Liver (tissue), 9 donors: ENCODE data around the gene PPARA. TPM values are rescaled to one million over a fixed set of nuclear protein-coding genes. Genes with fewer than 3 reads are reported as not detected.
"Not testable (repeated sequence)": the region's sequence is repeated elsewhere in the genome, so short reads cannot be mapped to it uniquely, and the experiment has no call there.

Experiments used
- DNase-seq: peaks from one replicate; pipeline ENCODE4 v3.0.0-alpha.2; 2017; ENCODE audit warnings: low spot score
- H3K27ac ChIP-seq, 2 donors: one replicate each; pipeline ENCODE4 v1.7.0; 2013; ENCODE audit warnings: inconsistent platforms in 2 of 2, low read length in 2 of 2, control low read depth in 1 of 2, low read depth in 1 of 2, mild to moderate bottlenecking in 1 of 2
- H3K27me3 ChIP-seq, 4 donors: one replicate each; pipeline versions ENCODE4 v1.6.1 to v1.7.0; 2013; ENCODE audit warnings: low read length in 3 of 4, inconsistent platforms in 1 of 4, mild to moderate bottlenecking in 1 of 4, moderate library complexity in 1 of 4; ENCODE audit not compliant: control insufficient read depth in 4 of 4, insufficient read depth in 4 of 4
- H3K36me3 ChIP-seq, 4 donors: one replicate each; pipeline versions ENCODE4 v1.6.1 to v1.7.0; 2013; ENCODE audit warnings: low read length in 3 of 4, mild to moderate bottlenecking in 3 of 4, low read depth in 1 of 4, moderate library complexity in 1 of 4; ENCODE audit not compliant: control insufficient read depth in 4 of 4, insufficient read depth in 3 of 4
- H3K4me1 ChIP-seq, 4 donors: one replicate each; pipeline versions ENCODE4 v1.6.1 to v1.7.0; 2013; ENCODE audit warnings: low read length in 3 of 4, mild to moderate bottlenecking in 3 of 4, moderate library complexity in 1 of 4; ENCODE audit not compliant: control insufficient read depth in 4 of 4, insufficient read depth in 4 of 4
- H3K4me3 ChIP-seq, 3 donors: one replicate each; pipeline versions ENCODE4 v1.6.1 to v1.7.0; 2013; ENCODE audit warnings: low read length in 3 of 3, control low read depth in 1 of 3, low read depth in 1 of 3, mild to moderate bottlenecking in 1 of 3
- H3K9ac ChIP-seq, 2 donors: one replicate each; pipeline ENCODE4 v1.7.0; 2013; ENCODE audit warnings: low read length in 2 of 2, mild to moderate bottlenecking in 2 of 2, moderate library complexity in 2 of 2, control low read depth in 1 of 2, low read depth in 1 of 2
- H3K9me3 ChIP-seq, 4 donors: one replicate each; pipeline versions ENCODE4 v1.6.1 to v1.7.0; 2013; ENCODE audit warnings: low read length in 3 of 4; ENCODE audit not compliant: control insufficient read depth in 4 of 4
- EGR1 ChIP-seq, 2 donors: IDR thresholded peaks; 2 replicates each; pipeline ENCODE4 v1.6.1; 2016 to 2018; ENCODE audit warnings: antibody characterized with exemption in 2 of 2, low read depth in 2 of 2
- FOXA1 ChIP-seq: IDR thresholded peaks from 2 replicates; pipeline ENCODE4 v1.6.1; 2016; ENCODE audit warnings: antibody characterized with exemption
- FOXA2 ChIP-seq: IDR thresholded peaks from 2 replicates; pipeline ENCODE4 v1.6.1; 2016; ENCODE audit warnings: antibody characterized with exemption
- GABPA ChIP-seq, 2 donors: IDR thresholded peaks in 1 of 2; conservative IDR thresholded peaks in 1 of 2; 2 replicates each; pipeline ENCODE4 v1.6.1; 2016; ENCODE audit warnings: antibody characterized with exemption in 2 of 2, mild to moderate bottlenecking in 1 of 2, moderate library complexity in 1 of 2
- HNF4A ChIP-seq, 2 donors: conservative IDR thresholded peaks; 2 replicates each; pipeline ENCODE4 v1.6.1; 2016; ENCODE audit warnings: antibody characterized with exemption in 2 of 2, mild to moderate bottlenecking in 2 of 2
- HNF4G ChIP-seq: IDR thresholded peaks from 2 replicates; pipeline ENCODE4 v1.6.1; 2016; ENCODE audit warnings: antibody characterized with exemption
- JUND ChIP-seq, 2 donors: IDR thresholded peaks; 2 replicates each; pipeline ENCODE4 v1.6.1; 2016; ENCODE audit warnings: antibody characterized with exemption in 2 of 2
- RAD21 ChIP-seq, 2 donors: IDR thresholded peaks; 2 replicates each; pipeline ENCODE4 v1.6.1; 2016; ENCODE audit warnings: antibody characterized with exemption in 2 of 2, mild to moderate bottlenecking in 2 of 2
- REST ChIP-seq: IDR thresholded peaks from 2 replicates; pipeline ENCODE4 v1.6.1; 2016; ENCODE audit warnings: antibody characterized with exemption, mild to moderate bottlenecking
- RXRA ChIP-seq, 2 donors: IDR thresholded peaks; 2 replicates each; pipeline ENCODE4 v1.6.1; 2017 to 2018; ENCODE audit warnings: antibody characterized with exemption in 2 of 2, mild to moderate bottlenecking in 1 of 2
- SP1 ChIP-seq: IDR thresholded peaks from 2 replicates; pipeline ENCODE4 v1.6.1; 2018; ENCODE audit warnings: antibody characterized with exemption, mild to moderate bottlenecking
- TAF1 ChIP-seq: conservative IDR thresholded peaks from 2 replicates; pipeline ENCODE4 v1.6.1; 2016; ENCODE audit warnings: antibody characterized with exemption, mild to moderate bottlenecking
- YY1 ChIP-seq: IDR thresholded peaks from 2 replicates; pipeline ENCODE4 v1.6.1; 2016; ENCODE audit warnings: antibody characterized with exemption, mild to moderate bottlenecking
- ZBTB33 ChIP-seq: IDR thresholded peaks from 2 replicates; pipeline ENCODE4 v1.6.1; 2016; ENCODE audit warnings: antibody characterized with exemption
- WGBS: extraction: QIAGEN DNeasy Blood & Tissue Kit; methylation state at CpG from one replicate; pipeline ENCODE4 v1.1.7; 2013; 5-methylcytosine and 5-hydroxymethylcytosine counted together
- polyA plus RNA-seq, 2 donors: library from polyadenylated mRNA; stranded (reverse) in 1 of 2; unstranded in 1 of 2; fragments of 200-250 nt in 1 of 2; fragments of >200 nt in 1 of 2; fragmentation: Nextera tagmentation in 1 of 2; extraction: Ambion mirVana in 1 of 2; gene quantifications; one replicate each; pipeline versions ENCODE4 v1.2.1 to v1.2.3, GENCODE V29; 2013 to 2015
- total RNA-seq, 2 donors: library from RNA; depleted of rRNA; stranded (reverse); fragments of >200 nt; gene quantifications; one replicate each; pipeline ENCODE4 v1.2.3, GENCODE V29; 2014
- donor health status: healthy.
- donor health status: healthy.
- donor health status: healthy.
- donor health status: healthy.
- donor health status: healthy.

PPARA gene
- total and polyA plus RNA-seq, 4 donors: 31.2 to 78.8 (median 41.3) TPM

GRCh38 chr22:46263216-46263590, 112.9 kb downstream of the PPARA start, which contains the start of gene PKDREJ (continued):
- no peak for TF ChIP-seq YY1
- no peak for TF ChIP-seq HNF4G

GRCh38 chr22:46264520-46264919, 114.2 kb downstream of the PPARA start:
- TF ChIP-seq HNF4G: peak; percentile 72
- TF ChIP-seq RXRA (IDR thresholded peaks at IDR 0.05): peak; percentile 16 to 36
- peak; percentile 78 to 89 for TF ChIP-seq HNF4A (conservative IDR thresholded peaks at IDR 0.05)
- TF ChIP-seq SP1: peak; percentile 70
- H3K27me3 ChIP-seq, DNase-seq, H3K9me3 ChIP-seq, H3K27ac ChIP-seq, H3K36me3 ChIP-seq, H3K4me3 ChIP-seq, H3K9ac ChIP-seq: not testable (repeated sequence)
- WGBS: 75% methylated on average over 6 of the region's 6 CpGs
- H3K4me1 ChIP-seq: peaks cover 0 to 16% (median 14%) of the 10 kb centered on the region in 4 donors

GRCh38 chr22:46265627-46266026, 115.3 kb downstream of the PPARA start:
- H3K4me3 ChIP-seq, DNase-seq, H3K36me3 ChIP-seq, H3K27ac ChIP-seq, H3K9me3 ChIP-seq, H3K27me3 ChIP-seq, H3K9ac ChIP-seq: not testable (repeated sequence)
- WGBS: 95% methylated on average over 4 of the region's 4 CpGs
- H3K4me1 ChIP-seq: peaks cover 0 to 27% (median 20%) of the 10 kb centered on the region in 4 donors

GRCh38 chr22:46267431-46268279, 117.3 kb downstream of the PPARA start, which contains the start of gene TTC38:
Gene TTC38 (plus strand): TSS chr22:46268008. CDS start chr22:46268040, 32 bp downstream.
- Histone ChIP-seq H3K36me3 (peaks cover 3 to 16% (median 8%) of the 10 kb centered on the region in 4 donors), H3K9me3 (no peaks in the 10 kb centered on the region), H3K27ac (peak within 1 kb of the TSS; percentile 95 to 96), H3K9ac (peak within 1 kb of the TSS; percentile 90 to 95), H3K4me3 (peak within 1 kb of the TSS; percentile 79 to 97 (median 97)), H3K4me1 (peaks cover 0 to 31% (median 20%) of the 10 kb centered on the region in 4 donors), H3K27me3 (no peaks in the 10 kb centered on the region)
- under 1% methylated on average over 74 of the region's 74 CpGs for WGBS
- TF ChIP-seq YY1: peak; percentile 91
- TF ChIP-seq GABPA (IDR thresholded peaks at IDR 0.05 in 1 of 2, conservative IDR thresholded peaks at IDR 0.05 in 1 of 2): peak in 1 of 2 donors; percentile 7
- TF ChIP-seq EGR1 (IDR thresholded peaks at IDR 0.05; ENCODE audit: low read depth in 2 of 2): no peak
- peak; percentile 72 for TF ChIP-seq SP1
- peak; percentile 54 to 91 for TF ChIP-seq HNF4A (conservative IDR thresholded peaks at IDR 0.05)
- TF ChIP-seq ZBTB33: no peak
- peak; percentile 80 for TF ChIP-seq REST
- peak; percentile 69 to 86 for TF ChIP-seq RXRA (IDR thresholded peaks at IDR 0.05)
- TF ChIP-seq RAD21 (IDR thresholded peaks at IDR 0.05): peak; percentile 9 to 33
- peak; percentile 34 for TF ChIP-seq HNF4G
- TF ChIP-seq JUND (IDR thresholded peaks at IDR 0.05): no peak
- TF ChIP-seq FOXA2: no peak
- TF ChIP-seq FOXA1: no peak
- peak; percentile 84 for TF ChIP-seq TAF1
- peak; percentile 93 for DNase-seq
